Small intestine (tissue), 7 donors: Measurements from ENCODE around the gene IGSF9B. TPM values are rescaled to one million over a fixed set of nuclear protein-coding genes. Genes with fewer than 3 reads are reported as not detected.

Experiments used
- DNase-seq, 2 donors: peaks; one replicate each; pipeline versions ENCODE4 v3.0.0 to v3.0.0-alpha.2; 2013
- FAIRE-seq: peaks from 2 replicates; lab custom pipeline; 2012; peaks lifted over from hg19 to GRCh38; lab: Jason Lieb, UNC
- H3K27ac ChIP-seq, 3 donors: one replicate each; pipeline ENCODE4 v1.5.1; 2013; ENCODE audit warnings: low read length in 2 of 3, mild to moderate bottlenecking in 2 of 3, control low read depth in 1 of 3, inconsistent platforms in 1 of 3, low read depth in 1 of 3, moderate library complexity in 1 of 3
- H3K27me3 ChIP-seq, 3 donors: one replicate each; pipeline ENCODE4 v1.6.1; 2013; ENCODE audit warnings: low read length in 3 of 3, inconsistent platforms in 1 of 3; ENCODE audit not compliant: control insufficient read depth in 3 of 3, insufficient read depth in 3 of 3
- H3K36me3 ChIP-seq, 3 donors: one replicate each; pipeline ENCODE4 v1.6.1; 2013; ENCODE audit warnings: low read length in 3 of 3, inconsistent platforms in 1 of 3, low read depth in 1 of 3, mild to moderate bottlenecking in 1 of 3, moderate library complexity in 1 of 3; ENCODE audit not compliant: control insufficient read depth in 3 of 3, insufficient read depth in 2 of 3
- H3K4me1 ChIP-seq, 3 donors: one replicate each; pipeline ENCODE4 v1.6.1; 2013; ENCODE audit warnings: low read length in 2 of 3, inconsistent platforms in 1 of 3, low read depth in 1 of 3, mild to moderate bottlenecking in 1 of 3, moderate library complexity in 1 of 3; ENCODE audit not compliant: control insufficient read depth in 3 of 3, insufficient read depth in 2 of 3
- H3K4me3 ChIP-seq, 3 donors: one replicate each; pipeline ENCODE4 v1.5.1; 2013; ENCODE audit warnings: low read length in 3 of 3, control low read depth in 1 of 3, inconsistent platforms in 1 of 3, low read depth in 1 of 3, mild to moderate bottlenecking in 1 of 3, moderate library complexity in 1 of 3
- H3K9me3 ChIP-seq, 2 donors: one replicate each; pipeline ENCODE4 v1.6.1; 2013; ENCODE audit warnings: low read depth in 1 of 2, low read length in 1 of 2; ENCODE audit not compliant: control insufficient read depth in 2 of 2, insufficient read depth in 1 of 2
- WGBS, 3 donors: extraction: QIAGEN DNeasy Blood & Tissue Kit; methylation state at CpG; one replicate each; pipeline ENCODE4 v1.1.7; 2013; 5-methylcytosine and 5-hydroxymethylcytosine counted together
- polyA plus RNA-seq, 4 donors: library from polyadenylated mRNA; stranded (reverse) in 3 of 4; unstranded in 1 of 4; fragments of 200-250 nt in 3 of 4; fragments of 120-200 nt in 1 of 4; gene quantifications; one replicate each; pipeline versions ENCODE4 v1.2.1 to v1.2.3, GENCODE V29; 2013
- donor health status: healthy with polysubstance abuse.
- donor health status: control.
- donor health status: control.
- donor health status: Bipolar disorder and iron deficiency.
- donor health status: healthy.

IGSF9B gene
- polyA plus RNA-seq, 4 donors, result 1.4 to 2.3 (median 2.1) TPM; not detected in 1

DNA sequence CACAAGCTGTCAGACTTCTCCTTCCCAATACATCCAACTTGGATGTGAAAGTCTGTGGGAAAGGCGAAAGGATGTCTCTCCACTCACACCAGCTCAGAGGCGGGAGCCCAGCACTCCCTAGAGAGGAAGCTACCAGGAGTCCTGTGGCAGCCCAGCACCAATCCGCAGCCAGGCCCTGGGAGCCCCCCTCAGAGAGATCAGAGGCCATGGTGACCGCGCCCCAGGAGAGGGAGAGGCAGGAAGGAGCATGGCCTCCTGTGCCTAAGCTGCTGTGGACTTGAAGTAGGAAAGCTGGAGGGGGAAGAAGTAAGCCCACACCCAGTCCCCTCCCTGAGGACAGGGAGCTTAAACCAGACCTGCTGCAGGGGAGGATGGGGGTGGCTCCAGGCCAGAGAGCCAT, 24.4 kb upstream of the IGSF9B start:
- no peaks in the 10 kb centered on the region for H3K4me1 ChIP-seq
- H3K27me3 ChIP-seq, result peaks cover 0 to 3% (median 0%) of the 10 kb centered on the region in 3 donors
- 57 to 77% (median 69%) methylated on average over 5 of the region's 5 CpGs for WGBS, 3 donors
- H3K27ac ChIP-seq, result no peak overlapping the region
- FAIRE-seq (no peak), DNase-seq (no peak)
- H3K9me3 ChIP-seq, result no peaks in the 10 kb centered on the region
- H3K36me3 ChIP-seq, result no peaks in the 10 kb centered on the region
- H3K4me3 ChIP-seq, result no peak overlapping the region

DNA sequence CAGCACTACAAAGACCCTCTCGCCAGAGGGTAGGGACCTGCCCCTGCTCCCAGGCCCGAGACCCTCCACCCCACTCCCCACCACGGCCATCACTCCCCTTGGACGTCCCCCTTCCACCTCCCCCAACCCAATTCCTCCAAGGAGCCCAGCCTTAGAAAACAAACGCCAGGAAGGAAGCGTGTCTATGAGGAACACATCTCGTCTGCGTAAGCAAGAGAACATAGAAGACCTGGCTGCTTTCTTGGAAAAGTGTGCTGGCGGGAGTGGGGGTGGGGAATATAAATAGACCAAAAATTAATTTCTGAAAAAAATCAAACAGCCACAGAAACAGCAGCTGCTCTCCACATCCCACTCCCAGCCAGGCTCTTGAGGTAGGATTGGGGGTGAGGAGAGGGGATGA, 23.9 kb upstream of the IGSF9B start:
- 49 to 58% (median 49%) methylated on average over 9 of the region's 9 CpGs for WGBS, 3 donors

DNA sequence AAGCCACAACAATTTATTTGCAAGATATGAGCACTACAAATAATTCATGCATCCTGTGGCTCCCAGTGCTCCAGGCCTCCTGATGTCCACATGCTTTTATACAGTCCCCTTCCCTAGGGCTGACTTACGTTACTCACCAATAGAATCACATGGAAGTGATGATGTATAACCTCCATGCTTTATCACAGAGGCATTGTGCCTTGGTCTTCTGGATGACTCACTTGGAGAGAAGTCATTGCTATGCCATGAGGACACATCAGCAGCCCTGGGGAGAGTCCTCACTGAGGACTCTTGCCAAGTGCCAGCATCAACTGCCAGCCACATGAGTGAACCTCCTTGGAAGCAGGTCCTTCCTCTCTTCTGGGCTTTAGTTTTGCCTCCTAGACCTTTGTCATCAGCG, 22.0 kb upstream of the IGSF9B start:
- H3K27me3 ChIP-seq, result no peaks in the 10 kb centered on the region
- H3K4me1 ChIP-seq, result no peaks in the 10 kb centered on the region
- no peaks in the 10 kb centered on the region for H3K36me3 ChIP-seq
- no peak overlapping the region for H3K27ac ChIP-seq
- no peak for DNase-seq
- no peak overlapping the region for H3K4me3 ChIP-seq
- FAIRE-seq, result no peak
- WGBS, 3 donors, result 79 to 84% (median 80%) methylated on average over 2 of the region's 2 CpGs
- no peaks in the 10 kb centered on the region for H3K9me3 ChIP-seq

More for the DNA sequence above, 23.9 kb upstream of the IGSF9B start:
- no peak overlapping the region for H3K4me3 ChIP-seq
- FAIRE-seq (no peak), DNase-seq (no peak)
- H3K9me3 ChIP-seq, result no peaks in the 10 kb centered on the region
- H3K27me3 ChIP-seq, result no peaks in the 10 kb centered on the region
- no peaks in the 10 kb centered on the region for H3K36me3 ChIP-seq
- no peaks in the 10 kb centered on the region for H3K4me1 ChIP-seq
- no peak overlapping the region for H3K27ac ChIP-seq

DNA sequence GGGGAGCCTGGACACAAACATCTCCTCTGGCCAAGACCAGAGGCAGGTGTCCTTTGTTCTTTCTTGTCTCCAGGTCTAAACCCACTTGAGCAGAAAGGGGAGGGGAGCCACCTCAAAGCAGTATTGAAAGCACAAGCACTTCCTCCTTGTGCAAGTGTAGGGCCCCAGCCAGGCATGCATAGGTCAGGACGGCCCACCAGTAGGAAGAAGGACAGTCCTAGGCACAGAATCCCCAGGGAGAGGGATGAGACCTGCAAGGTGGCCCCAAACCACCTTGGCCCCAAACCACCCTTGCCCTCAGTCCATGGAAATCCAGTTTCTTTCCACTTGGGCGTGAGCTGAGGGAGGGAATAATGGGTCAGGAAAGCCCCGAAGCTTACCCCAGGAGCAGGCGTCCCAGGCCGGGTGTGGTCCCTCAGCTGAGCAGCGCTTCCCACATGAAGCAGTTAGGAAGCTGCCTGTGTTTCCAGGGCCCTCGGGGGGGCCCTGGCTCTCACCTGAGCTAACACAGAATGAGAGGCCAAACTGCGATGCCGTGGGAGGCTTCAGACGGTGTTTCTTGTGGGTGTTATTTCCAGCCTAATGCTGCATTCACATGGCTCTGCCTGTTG, 20.4 kb upstream of the IGSF9B start:
- no peak overlapping the region for H3K4me3 ChIP-seq
- H3K36me3 ChIP-seq, result no peaks in the 10 kb centered on the region
- no peaks in the 10 kb centered on the region for H3K9me3 ChIP-seq
- FAIRE-seq (no peak), DNase-seq (no peak)
- no peak overlapping the region for H3K27ac ChIP-seq
- WGBS, 3 donors, result 48 to 68% (median 59%) methylated on average over 10 of the region's 10 CpGs
- H3K4me1 ChIP-seq, result no peaks in the 10 kb centered on the region
- H3K27me3 ChIP-seq, result no peaks in the 10 kb centered on the region

DNA sequence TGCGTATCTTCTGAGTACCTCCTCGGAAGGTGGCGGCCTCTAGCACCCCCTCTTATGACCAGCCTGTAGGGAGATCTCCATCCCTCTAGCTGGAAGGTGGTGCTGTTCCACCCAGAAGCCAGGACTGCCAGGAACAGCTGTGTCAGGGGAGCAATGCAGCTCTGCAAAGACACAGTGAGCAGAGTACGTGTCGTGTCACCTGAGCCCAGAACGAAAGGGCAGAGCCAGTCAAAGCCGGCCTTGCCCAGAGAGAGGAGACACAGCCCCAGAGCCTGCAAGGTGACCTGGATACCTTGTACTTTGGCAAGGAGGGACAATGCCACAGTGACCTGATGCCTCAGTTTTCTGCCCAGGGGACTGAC, 18.7 kb upstream of the IGSF9B start:
- H3K4me3 ChIP-seq, result no peak overlapping the region
- no peaks in the 10 kb centered on the region for H3K4me1 ChIP-seq
- no peaks in the 10 kb centered on the region for H3K27me3 ChIP-seq
- 74 to 80% (median 77%) methylated on average over 7 of the region's 7 CpGs for WGBS, 3 donors
- no peak for FAIRE-seq
- no peaks in the 10 kb centered on the region for H3K9me3 ChIP-seq
- no peaks in the 10 kb centered on the region for H3K36me3 ChIP-seq
- no peak overlapping the region for H3K27ac ChIP-seq
- no peak for DNase-seq

DNA sequence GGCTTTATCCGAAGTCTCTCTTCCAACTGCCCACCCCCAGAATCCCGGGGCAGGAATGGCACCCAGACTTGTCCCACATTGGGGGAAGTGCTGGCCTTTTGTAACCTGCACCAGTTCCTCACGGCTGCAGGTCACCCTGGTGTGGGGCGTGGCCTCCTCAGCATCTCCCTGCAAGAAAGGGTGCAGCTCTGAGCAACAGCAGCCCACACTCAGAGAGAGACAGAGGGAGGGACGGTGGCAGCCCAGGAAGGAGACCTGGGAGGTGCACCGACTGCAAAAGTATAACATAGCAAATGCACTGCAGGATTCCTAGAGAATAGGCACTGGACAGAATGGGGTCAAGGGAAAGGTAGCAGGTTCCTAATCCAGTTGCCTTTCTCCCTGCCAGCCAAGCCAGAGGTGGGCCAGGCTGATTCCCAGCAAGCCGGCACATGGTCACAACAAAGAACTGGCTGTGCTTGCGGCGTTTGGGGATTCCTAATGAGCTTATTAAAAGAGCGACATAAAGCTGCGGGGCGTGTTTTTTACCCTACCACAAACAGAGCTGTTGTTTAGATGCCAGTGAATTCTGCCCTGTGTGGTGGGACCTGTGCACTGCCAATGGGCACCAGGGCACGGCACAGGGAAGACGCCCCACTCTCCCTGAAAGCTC, 18.2 kb upstream of the IGSF9B start:
- 73 to 78% (median 74%) methylated on average over 14 of the region's 14 CpGs for WGBS, 3 donors
- H3K27me3 ChIP-seq, result no peaks in the 10 kb centered on the region

DNA sequence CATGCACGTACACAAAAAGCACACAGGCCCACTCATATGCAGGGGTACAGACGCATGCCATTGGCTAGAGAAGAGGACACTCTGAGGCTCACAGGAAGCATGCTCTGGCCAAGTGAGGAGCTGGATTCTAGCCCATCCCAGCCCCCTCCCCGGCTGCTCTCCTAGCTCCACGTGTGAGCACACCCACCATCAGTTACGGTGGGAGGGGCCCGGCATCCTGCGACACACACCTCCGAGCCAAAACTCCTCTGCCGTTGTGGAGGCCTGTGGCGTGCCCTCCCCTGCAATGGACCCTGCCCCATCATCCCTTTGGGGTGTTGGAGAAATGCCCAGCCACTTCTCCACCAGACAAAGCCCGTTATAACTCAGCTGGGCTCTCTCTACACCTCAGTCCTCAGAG, 15.1 kb upstream of the IGSF9B start:
- no peak for FAIRE-seq
- H3K36me3 ChIP-seq, result no peaks in the 10 kb centered on the region
- DNase-seq, result no peak
- H3K27ac ChIP-seq, result no peak overlapping the region
- H3K27me3 ChIP-seq, result peaks cover 0 to 12% (median 4%) of the 10 kb centered on the region in 3 donors
- H3K4me3 ChIP-seq, result no peak overlapping the region
- no peaks in the 10 kb centered on the region for H3K4me1 ChIP-seq
- no peaks in the 10 kb centered on the region for H3K9me3 ChIP-seq
- WGBS, 3 donors, result 72 to 73% (median 72%) methylated on average over 11 of the region's 11 CpGs

More for the DNA sequence above, 18.2 kb upstream of the IGSF9B start:
- Histone ChIP-seq H3K27ac (no peak overlapping the region), H3K4me3 (no peak overlapping the region), H3K4me1 (no peaks in the 10 kb centered on the region), H3K9me3 (no peaks in the 10 kb centered on the region), H3K36me3 (no peaks in the 10 kb centered on the region)
- FAIRE-seq (no peak), DNase-seq (no peak)

DNA sequence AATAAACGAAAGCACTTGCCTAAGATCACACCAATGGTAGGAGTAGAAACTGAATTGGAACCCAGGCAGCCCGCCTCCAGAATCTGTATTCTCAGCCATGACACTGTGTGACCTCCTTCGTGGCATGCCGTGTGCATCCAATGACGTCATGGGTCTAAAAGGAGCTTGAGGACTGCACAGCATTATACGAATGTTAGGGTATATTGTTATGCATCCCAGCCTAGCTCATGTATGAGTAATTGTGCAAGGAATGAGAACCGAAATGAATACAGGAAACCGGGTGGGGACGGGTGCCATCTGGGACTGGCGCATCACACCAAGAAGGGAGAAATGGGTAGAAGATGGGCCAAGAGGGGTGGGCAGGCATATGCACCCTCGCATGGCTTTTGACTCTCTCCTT, 12.3 kb upstream of the IGSF9B start:
- WGBS, 3 donors, result 79 to 84% (median 82%) methylated on average over 11 of the region's 11 CpGs
- no peak overlapping the region for H3K4me3 ChIP-seq

More for the DNA sequence above, 12.3 kb upstream of the IGSF9B start:
- H3K4me1 ChIP-seq, result no peaks in the 10 kb centered on the region
- H3K27ac ChIP-seq, result no peak overlapping the region
- no peaks in the 10 kb centered on the region for H3K36me3 ChIP-seq
- no peaks in the 10 kb centered on the region for H3K9me3 ChIP-seq
- FAIRE-seq, result no peak
- H3K27me3 ChIP-seq, result peaks cover 0 to 22% (median 5%) of the 10 kb centered on the region in 3 donors
- no peak for DNase-seq
